Spinal cord (tissue), 10 donors: ENCODE results near the gene GINS3. TPM values are rescaled to one million over a fixed set of nuclear protein-coding genes. Genes with fewer than 3 reads are reported as not detected.

Experiments used
- DNase-seq, 6 donors: peaks; one replicate each; pipeline versions ENCODE4 v3.0.0 to v3.0.0-alpha.2; 2013 to 2015; ENCODE audit warnings: low spot score in 6 of 6, low read depth in 4 of 6
- H3K27ac ChIP-seq: one replicate; pipeline ENCODE4 v1.5.1; 2013; ENCODE audit warnings: low read depth, low read length, control low read depth
- H3K27me3 ChIP-seq: one replicate; pipeline ENCODE4 v1.6.1; 2013; ENCODE audit warnings: low read length; ENCODE audit not compliant: control insufficient read depth, insufficient read depth
- H3K36me3 ChIP-seq: one replicate; pipeline ENCODE4 v1.6.1; 2013; ENCODE audit warnings: low read length; ENCODE audit not compliant: control insufficient read depth, insufficient read depth
- H3K4me1 ChIP-seq: one replicate; pipeline ENCODE4 v1.6.1; 2013; ENCODE audit warnings: low read length; ENCODE audit not compliant: control insufficient read depth, insufficient read depth
- H3K4me3 ChIP-seq: one replicate; pipeline ENCODE4 v1.5.1; 2013; ENCODE audit warnings: low read depth, low read length, control low read depth
- H3K9me3 ChIP-seq: one replicate; pipeline ENCODE4 v1.6.1; 2013; ENCODE audit warnings: low read length; ENCODE audit not compliant: control insufficient read depth, insufficient read depth
- whole genome bisulfite sequencing: methylation state at CpG from one replicate; pipeline ENCODE4 v1.1.5; 2013; ENCODE audit warnings: missing lambda C conversion rate; ENCODE audit not compliant: insufficient coverage; 5-methylcytosine and 5-hydroxymethylcytosine counted together
- polyA plus RNA-seq, 2 donors: library from polyadenylated mRNA; unstranded; fragments of 120-200 nt; gene quantifications; one replicate each; pipeline ENCODE4 v1.2.1, GENCODE V29; 2013; ENCODE audit not compliant: insufficient read length in 2 of 2
- total RNA-seq, 2 donors: library from RNA; depleted of rRNA in 1 of 2; stranded (reverse); fragments of 120-200 nt in 1 of 2; fragments of >200 nt in 1 of 2; gene quantifications; one replicate each; pipeline versions ENCODE4 v1.2.3 to v1.2.4, GENCODE V29; 2013 to 2014
- donor health status: healthy.

GINS3 gene
- total and polyA plus RNA-seq, 4 donors: 7.1 to 13.9 (median 11.4) TPM

DNA sequence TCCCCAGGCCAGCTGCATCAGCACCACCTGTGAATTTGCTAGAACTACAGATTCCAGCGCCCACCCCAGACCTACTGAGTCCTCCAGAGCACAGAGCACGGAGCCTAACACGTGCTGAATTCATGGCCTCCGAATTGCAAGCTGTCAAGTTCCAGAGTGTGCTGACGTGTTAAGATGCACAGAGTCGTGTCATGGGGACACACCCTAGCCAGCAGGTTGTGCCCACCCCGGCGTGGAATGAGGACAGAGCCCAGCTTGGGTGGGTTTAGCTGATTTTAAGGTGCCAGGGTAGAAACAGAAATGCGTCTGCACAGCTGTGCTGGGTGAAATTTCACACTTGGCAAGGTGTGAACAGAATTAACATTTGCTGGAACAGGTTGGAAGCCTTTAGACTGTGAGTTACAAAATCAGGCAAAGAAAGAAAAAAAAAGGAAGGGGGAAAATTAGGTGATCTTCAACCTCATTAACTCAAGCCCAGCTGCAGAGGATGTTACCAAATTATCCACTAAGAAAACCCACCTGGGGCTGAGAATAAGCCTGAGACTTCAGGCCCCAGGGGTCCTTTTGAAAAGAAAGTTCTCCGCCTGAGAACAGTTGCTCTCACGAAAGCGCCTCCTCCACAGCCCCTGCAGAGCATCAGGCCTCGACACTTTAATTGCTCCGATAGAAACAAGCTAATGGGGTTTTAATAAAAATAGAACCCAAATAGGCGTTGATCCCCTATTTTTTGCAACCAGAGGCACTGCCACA is 27.1 kb downstream of the GINS3 start:
- Histone ChIP-seq H3K4me1 (no peaks in the 10 kb centered on the region), H3K27ac (no peak overlapping the region), H3K4me3 (no peak overlapping the region), H3K36me3 (no peaks in the 10 kb centered on the region), H3K27me3 (no peaks in the 10 kb centered on the region), H3K9me3 (no peaks in the 10 kb centered on the region)
- 65% methylated on average over 11 of the region's 15 CpGs for WGBS
- DNase-seq: peak in 1 of 6 donors; percentile 54

- no peaks in the 10 kb centered on the region for H3K36me3 ChIP-seq
- H3K4me1 ChIP-seq: peaks cover under 1% of the 10 kb centered on the region
- no peaks in the 10 kb centered on the region for H3K9me3 ChIP-seq
- no CpG with 5 or more reads among the region's 7 CpGs for WGBS
- H3K27ac ChIP-seq: no peak overlapping the region
- DNase-seq: no peak
- H3K27me3 ChIP-seq: no peaks in the 10 kb centered on the region
- H3K4me3 ChIP-seq: no peak overlapping the region
Observed at GRCh38 chr16:58421059-58421458, 28.8 kb downstream of the GINS3 start.

- H3K36me3 ChIP-seq: no peaks in the 10 kb centered on the region
- no peak overlapping the region for H3K4me3 ChIP-seq
- H3K9me3 ChIP-seq: no peaks in the 10 kb centered on the region
- peaks cover 4% of the 10 kb centered on the region for H3K4me1 ChIP-seq
- DNase-seq: no peak
- no peak overlapping the region for H3K27ac ChIP-seq
- H3K27me3 ChIP-seq: no peaks in the 10 kb centered on the region
- WGBS: 72% methylated on average over 4 of the region's 5 CpGs
Observed at GRCh38 chr16:58421529-58421928, 29.3 kb downstream of the GINS3 start.

DNA sequence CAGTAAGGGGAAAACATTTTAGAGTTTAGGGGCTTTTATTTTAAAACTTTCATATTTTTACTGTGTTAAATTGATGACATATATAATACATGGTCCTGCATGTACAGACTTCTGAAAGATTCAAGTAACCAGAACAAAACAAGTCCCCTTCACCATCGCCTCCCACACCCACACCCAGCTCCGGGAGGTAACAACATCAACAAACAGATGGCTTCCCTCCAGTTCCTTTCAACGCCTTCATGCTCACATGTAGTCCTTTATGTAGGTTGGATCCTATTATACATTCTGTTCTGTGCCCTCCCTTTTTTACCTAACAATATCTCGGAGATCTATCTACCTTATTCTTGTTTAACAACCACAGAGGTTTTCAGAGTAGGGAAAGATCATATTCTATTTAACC is 30.5 kb downstream of the GINS3 start:
- Histone ChIP-seq H3K27ac (no peak overlapping the region), H3K4me1 (peaks cover 4% of the 10 kb centered on the region), H3K9me3 (no peaks in the 10 kb centered on the region), H3K27me3 (no peaks in the 10 kb centered on the region), H3K36me3 (no peaks in the 10 kb centered on the region), H3K4me3 (no peak overlapping the region)
- DNase-seq: no peak
- no CpG with 5 or more reads among the region's 4 CpGs for WGBS

DNA sequence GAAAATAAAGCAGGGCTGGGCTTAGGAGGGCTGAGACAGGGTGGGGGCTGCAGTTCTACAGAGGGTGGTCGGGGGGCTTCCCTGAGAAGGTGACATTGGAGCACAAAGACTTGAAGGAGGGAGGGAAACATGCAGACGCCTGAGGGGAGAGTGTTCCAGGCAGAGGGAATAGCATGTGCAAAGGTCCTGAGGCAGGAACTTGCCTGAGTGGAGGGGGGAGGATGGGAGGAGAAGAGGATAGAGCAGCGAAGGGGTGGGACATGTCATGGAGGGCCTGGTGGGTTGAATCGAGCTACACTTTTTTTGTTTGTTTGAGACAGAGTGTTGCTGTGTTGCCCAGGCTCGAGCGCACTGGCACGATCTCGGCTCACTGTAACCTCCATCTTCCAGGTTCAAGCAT is 33.0 kb downstream of the GINS3 start:
- 92% methylated on average over 7 of the region's 8 CpGs for WGBS
- no peak overlapping the region for H3K4me3 ChIP-seq
- H3K27me3 ChIP-seq: no peaks in the 10 kb centered on the region
- DNase-seq: no peak
- H3K9me3 ChIP-seq: no peaks in the 10 kb centered on the region
- H3K4me1 ChIP-seq: peaks cover 4% of the 10 kb centered on the region
- no peaks in the 10 kb centered on the region for H3K36me3 ChIP-seq
- no peak overlapping the region for H3K27ac ChIP-seq

GRCh38 chr16:58425756-58426494 is 33.7 kb downstream of the GINS3 start:
- no peaks in the 10 kb centered on the region for H3K27me3 ChIP-seq
- DNase-seq: peak in 1 of 6 donors; percentile 15
- H3K36me3 ChIP-seq: no peaks in the 10 kb centered on the region
- no peak overlapping the region for H3K27ac ChIP-seq
- peaks cover 4% of the 10 kb centered on the region for H3K4me1 ChIP-seq
- 84% methylated on average over 6 of the region's 10 CpGs for WGBS
- no peaks in the 10 kb centered on the region for H3K9me3 ChIP-seq
- H3K4me3 ChIP-seq: no peak overlapping the region

- H3K4me3 ChIP-seq: no peak overlapping the region
Observed at GRCh38 chr16:58426966-58427365, 34.7 kb downstream of the GINS3 start.

DNA sequence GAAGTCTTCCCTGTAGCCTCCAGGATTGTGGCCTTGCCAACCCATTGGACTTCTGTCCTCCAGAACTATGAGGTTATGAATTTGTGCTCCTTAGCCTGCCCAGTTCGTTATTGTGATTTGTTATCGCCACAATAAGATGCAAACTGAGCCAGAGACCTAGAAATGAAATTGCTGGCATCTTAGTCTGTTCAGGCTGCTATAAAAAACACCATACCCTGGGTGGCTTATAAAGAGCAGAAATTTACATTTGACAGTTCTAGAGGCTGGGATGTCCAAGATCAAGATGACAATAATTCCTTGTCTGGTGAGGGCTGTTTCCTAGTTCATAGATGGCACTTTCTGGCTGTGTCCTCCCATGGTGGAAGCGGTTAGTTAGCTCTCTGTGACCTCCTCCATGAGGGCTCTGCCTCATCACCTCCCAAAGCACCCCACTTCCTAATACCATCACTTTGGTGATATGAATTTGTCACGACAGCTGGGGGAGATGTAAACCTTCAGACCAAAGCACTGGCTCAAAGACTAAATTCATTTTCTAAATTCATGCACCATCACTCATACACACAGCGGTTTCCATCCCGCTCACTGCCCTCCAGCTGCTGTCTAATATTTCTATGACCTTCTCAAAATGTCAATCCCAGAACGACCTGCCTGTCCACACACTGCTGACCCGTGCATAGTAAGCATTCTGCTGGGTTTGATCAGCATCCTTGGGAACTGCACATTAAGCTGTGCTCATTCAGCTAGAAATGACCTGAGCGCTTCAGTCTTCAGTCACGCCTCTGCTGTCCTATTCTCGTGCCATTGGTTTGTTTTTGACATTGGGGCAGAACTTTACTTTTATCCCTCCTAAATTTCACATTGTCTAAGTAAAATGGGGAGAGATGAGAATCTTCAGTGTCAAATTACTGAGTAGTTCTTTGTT is 36.6 kb downstream of the GINS3 start:
- peaks cover 4% of the 10 kb centered on the region for H3K4me1 ChIP-seq
- H3K9me3 ChIP-seq: no peaks in the 10 kb centered on the region
- DNase-seq: peak in 1 of 6 donors; percentile 32
- no peak overlapping the region for H3K27ac ChIP-seq
- no peaks in the 10 kb centered on the region for H3K27me3 ChIP-seq
- no peak overlapping the region for H3K4me3 ChIP-seq
- no peaks in the 10 kb centered on the region for H3K36me3 ChIP-seq
- WGBS: 74% methylated on average over 7 of the region's 11 CpGs

More at GRCh38 chr16:58426966-58427365, 34.7 kb downstream of the GINS3 start:
- Histone ChIP-seq H3K27me3 (no peaks in the 10 kb centered on the region), H3K4me1 (peaks cover 4% of the 10 kb centered on the region), H3K36me3 (no peaks in the 10 kb centered on the region), H3K9me3 (no peaks in the 10 kb centered on the region), H3K27ac (no peak overlapping the region)
- DNase-seq: peak; percentile 17 to 78 (median 36)
- 0% methylated on average over 1 of the region's 2 CpGs for WGBS

- Histone ChIP-seq H3K4me1 (peaks cover 4% of the 10 kb centered on the region), H3K9me3 (no peaks in the 10 kb centered on the region), H3K27me3 (no peaks in the 10 kb centered on the region), H3K27ac (no peak overlapping the region), H3K36me3 (no peaks in the 10 kb centered on the region), H3K4me3 (no peak overlapping the region)
- WGBS: 100% methylated on average over 2 of the region's 6 CpGs
- no peak for DNase-seq
Observed at GRCh38 chr16:58430718-58431117, 38.4 kb downstream of the GINS3 start.
